ENCODE data around the gene TAT.

DNA sequence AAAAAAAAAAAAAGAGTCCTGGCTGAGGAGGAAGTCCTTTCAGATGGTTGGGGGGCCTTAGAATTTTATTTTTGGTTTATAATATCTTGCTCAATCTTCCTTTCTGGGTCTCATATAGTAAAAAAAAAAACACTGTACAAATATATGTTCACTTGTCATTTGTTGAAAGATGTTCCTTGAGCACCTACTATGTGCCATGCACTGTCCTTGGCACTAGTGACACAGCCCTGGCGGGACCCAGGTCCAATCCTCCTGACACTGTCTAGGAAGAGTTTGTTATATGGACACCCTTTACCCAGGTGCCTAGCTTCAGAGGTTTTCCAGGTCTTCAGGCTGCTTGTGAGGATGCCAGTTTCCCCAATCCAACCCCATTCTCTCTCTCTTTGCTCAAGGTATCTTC is 48.6 kb downstream of the TAT start:
- TF ChIP-seq, protein P1, sequence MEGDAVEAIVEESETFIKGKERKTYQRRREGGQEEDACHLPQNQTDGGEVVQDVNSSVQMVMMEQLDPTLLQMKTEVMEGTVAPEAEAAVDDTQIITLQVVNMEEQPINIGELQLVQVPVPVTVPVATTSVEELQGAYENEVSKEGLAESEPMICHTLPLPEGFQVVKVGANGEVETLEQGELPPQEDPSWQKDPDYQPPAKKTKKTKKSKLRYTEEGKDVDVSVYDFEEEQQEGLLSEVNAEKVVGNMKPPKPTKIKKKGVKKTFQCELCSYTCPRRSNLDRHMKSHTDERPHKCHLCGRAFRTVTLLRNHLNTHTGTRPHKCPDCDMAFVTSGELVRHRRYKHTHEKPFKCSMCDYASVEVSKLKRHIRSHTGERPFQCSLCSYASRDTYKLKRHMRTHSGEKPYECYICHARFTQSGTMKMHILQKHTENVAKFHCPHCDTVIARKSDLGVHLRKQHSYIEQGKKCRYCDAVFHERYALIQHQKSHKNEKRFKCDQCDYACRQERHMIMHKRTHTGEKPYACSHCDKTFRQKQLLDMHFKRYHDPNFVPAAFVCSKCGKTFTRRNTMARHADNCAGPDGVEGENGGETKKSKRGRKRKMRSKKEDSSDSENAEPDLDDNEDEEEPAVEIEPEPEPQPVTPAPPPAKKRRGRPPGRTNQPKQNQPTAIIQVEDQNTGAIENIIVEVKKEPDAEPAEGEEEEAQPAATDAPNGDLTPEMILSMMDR (IDR thresholded peaks at IDR 0.05; ENCODE audit: low read length), result no peak
- no peak for TF ChIP-seq EZH2 (optimal IDR thresholded peaks at IDR 0.05; ENCODE audit: low read depth, low read length)
- TF ChIP-seq EZH2phosphoT487 (IDR thresholded peaks at IDR 0.05; ENCODE audit: low read length), result no peak

Data from MM.1S (cell line).